Measurements from ENCODE around the gene C4orf46.

The C4orf46 gene

DNA sequence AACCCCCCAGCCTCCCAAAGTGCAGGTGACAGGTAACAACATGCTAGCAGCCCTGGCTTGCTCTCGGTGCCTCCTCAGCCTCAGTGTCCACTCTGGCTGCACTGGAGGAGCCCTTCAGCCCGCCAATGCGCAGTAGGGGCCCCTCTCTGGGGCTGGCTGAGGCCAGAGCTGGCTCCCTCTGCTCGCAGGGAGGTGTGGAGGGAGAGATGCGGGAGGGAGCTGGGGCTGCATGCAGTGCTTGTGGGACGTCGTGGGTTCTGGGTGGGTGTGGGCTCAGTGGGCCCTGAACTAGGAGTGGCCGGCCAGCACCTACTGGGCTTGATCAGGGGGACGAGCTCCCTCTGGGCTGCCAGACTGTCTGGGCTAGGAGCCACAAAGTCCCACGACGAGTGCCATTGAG is 14.4 kb downstream of the C4orf46 start (continued):
- TF ChIP-seq PRDM2 (tag by site-specific recombination; IDR thresholded peaks at IDR 0.05; ENCODE audit: borderline replicate concordance): no peak
- no peak for TF ChIP-seq ZNF473 (tag by site-specific recombination; IDR thresholded peaks at IDR 0.05)
- no peak for TF ChIP-seq OVOL3 (tag by site-specific recombination; IDR thresholded peaks at IDR 0.05)
- no peak for TF ChIP-seq ZNF639 (tag by site-specific recombination; IDR thresholded peaks at IDR 0.05)
- TF ChIP-seq ZBTB8A (tag by site-specific recombination; IDR thresholded peaks at IDR 0.05): no peak
- TF ChIP-seq ZNF518A (tag by site-specific recombination; conservative IDR thresholded peaks at IDR 0.05; ENCODE audit: low read depth): no peak
- TF ChIP-seq TSHZ1 (tag by site-specific recombination; IDR thresholded peaks at IDR 0.05; ENCODE audit: borderline replicate concordance): no peak
- TF ChIP-seq SP3 (tag by site-specific recombination; IDR thresholded peaks at IDR 0.05): no peak
- TF ChIP-seq ZNF660 (tag by site-specific recombination; IDR thresholded peaks at IDR 0.05): no peak
- TF ChIP-seq ZNF24 (tag by site-specific recombination; IDR thresholded peaks at IDR 0.05): no peak

- Histone ChIP-seq H3K4me3 (ENCODE audit: low read depth, low read length) (no peak overlapping the region), H3K27ac (ENCODE audit: extremely low read depth, low read depth, low read length) (no peak overlapping the region), H3K9me3 (ENCODE audit: control insufficient read depth, insufficient read depth, low read depth, low read length) (no peaks in the 10 kb centered on the region), H3K36me3 (ENCODE audit: control insufficient read depth in 2 of 2, insufficient read depth in 1 of 2, low read length in 2 of 2) (no peaks in the 10 kb centered on the region), H3K4me1 (ENCODE audit: control insufficient read depth, insufficient read depth, low read length) (no peaks in the 10 kb centered on the region)
- ChIA-PET CTCF (interaction anchor here (2.1 kb wide), 1 partner anchor 11 kb away, joined by 5 read pairs; no protein-coding TSS in a partner anchor), POLR2A (no interaction called here)
- TF ChIP-seq, protein P1, sequence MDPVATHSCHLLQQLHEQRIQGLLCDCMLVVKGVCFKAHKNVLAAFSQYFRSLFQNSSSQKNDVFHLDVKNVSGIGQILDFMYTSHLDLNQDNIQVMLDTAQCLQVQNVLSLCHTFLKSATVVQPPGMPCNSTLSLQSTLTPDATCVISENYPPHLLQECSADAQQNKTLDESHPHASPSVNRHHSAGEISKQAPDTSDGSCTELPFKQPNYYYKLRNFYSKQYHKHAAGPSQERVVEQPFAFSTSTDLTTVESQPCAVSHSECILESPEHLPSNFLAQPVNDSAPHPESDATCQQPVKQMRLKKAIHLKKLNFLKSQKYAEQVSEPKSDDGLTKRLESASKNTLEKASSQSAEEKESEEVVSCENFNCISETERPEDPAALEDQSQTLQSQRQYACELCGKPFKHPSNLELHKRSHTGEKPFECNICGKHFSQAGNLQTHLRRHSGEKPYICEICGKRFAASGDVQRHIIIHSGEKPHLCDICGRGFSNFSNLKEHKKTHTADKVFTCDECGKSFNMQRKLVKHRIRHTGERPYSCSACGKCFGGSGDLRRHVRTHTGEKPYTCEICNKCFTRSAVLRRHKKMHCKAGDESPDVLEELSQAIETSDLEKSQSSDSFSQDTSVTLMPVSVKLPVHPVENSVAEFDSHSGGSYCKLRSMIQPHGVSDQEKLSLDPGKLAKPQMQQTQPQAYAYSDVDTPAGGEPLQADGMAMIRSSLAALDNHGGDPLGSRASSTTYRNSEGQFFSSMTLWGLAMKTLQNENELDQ (tag by site-specific recombination; IDR thresholded peaks at IDR 0.05; ENCODE audit: low read depth): no peak
- TF ChIP-seq ZNF426 (tag by site-specific recombination; IDR thresholded peaks at IDR 0.05): no peak
- no peak for TF ChIP-seq ZNF510 (tag by site-specific recombination; IDR thresholded peaks at IDR 0.05; ENCODE audit: insufficient replicate concordance)
- no peak for TF ChIP-seq PBX3 (CRISPR knock-in tag; IDR thresholded peaks at IDR 0.05)
- TF ChIP-seq ZBTB21 (tag by site-specific recombination; IDR thresholded peaks at IDR 0.05): no peak
- no peak for TF ChIP-seq ZNF48 (tag by site-specific recombination; IDR thresholded peaks at IDR 0.05)
- no peak for TF ChIP-seq ZNF654 (tag by site-specific recombination; IDR thresholded peaks at IDR 0.05; ENCODE audit: low read depth)
Measured at GRCh38 chr4:158656439-158656838, 15.2 kb downstream of the C4orf46 start.

Data from HEK293 (cell line).